Endothelial cell (in vitro differentiated cells): ENCODE results near the gene IGSF9. TPM values are rescaled to one million over a fixed set of nuclear protein-coding genes. Genes with fewer than 3 reads are reported as not detected.

ENCODE experiments used
- DNase-seq: peaks from one replicate; pipeline ENCODE4 v3.0.0; 2021; ENCODE audit warnings: low spot score
- H3K27ac Mint-ChIP-seq: one replicate; pipeline ENCODE4 v1.8.0; 2021; ENCODE audit warnings: mixed read lengths, inconsistent platforms; ENCODE audit not compliant: unreplicated experiment
- H3K27me3 Mint-ChIP-seq: one replicate; pipeline ENCODE4 v1.8.0; 2021; ENCODE audit warnings: mild to moderate bottlenecking, moderate library complexity, mixed read lengths, inconsistent platforms; ENCODE audit not compliant: unreplicated experiment
- H3K36me3 Mint-ChIP-seq: one replicate; pipeline ENCODE4 v1.8.0; 2021; ENCODE audit warnings: mild to moderate bottlenecking, low read depth, mixed read lengths, inconsistent platforms; ENCODE audit not compliant: unreplicated experiment
- H3K4me1 Mint-ChIP-seq: one replicate; pipeline ENCODE4 v1.8.0; 2021; ENCODE audit warnings: mild to moderate bottlenecking, mixed read lengths, inconsistent platforms; ENCODE audit not compliant: unreplicated experiment
- H3K4me3 Mint-ChIP-seq: one replicate; pipeline ENCODE4 v1.8.0; 2021; ENCODE audit warnings: mild to moderate bottlenecking, mixed read lengths, inconsistent platforms; ENCODE audit not compliant: unreplicated experiment
- H3K9me3 Mint-ChIP-seq: one replicate; pipeline ENCODE4 v1.8.0; 2021; ENCODE audit warnings: mixed read lengths, inconsistent platforms; ENCODE audit not compliant: unreplicated experiment
- CTCF ChIP-seq: fragments of 200-600 bp; sonication (generic); IDR thresholded peaks from one replicate; pipeline ENCODE4 v1.5.0; 2021; ENCODE audit warnings: antibody characterized with exemption; ENCODE audit not compliant: unreplicated experiment
- total RNA-seq: library from RNA; stranded (reverse); fragmentation: NEBNext Ultra II Directional; extraction: Animal tissue kit (Norgen Biotek cat#: 25700); gene quantifications from one replicate; pipeline ENCODE4 v1.2.1, GENCODE V29; 2021; ENCODE audit not compliant: unreplicated experiment

Gene IGSF9
- total RNA-seq, 1 donor from 2014 or later, result 2.2 TPM

DNA sequence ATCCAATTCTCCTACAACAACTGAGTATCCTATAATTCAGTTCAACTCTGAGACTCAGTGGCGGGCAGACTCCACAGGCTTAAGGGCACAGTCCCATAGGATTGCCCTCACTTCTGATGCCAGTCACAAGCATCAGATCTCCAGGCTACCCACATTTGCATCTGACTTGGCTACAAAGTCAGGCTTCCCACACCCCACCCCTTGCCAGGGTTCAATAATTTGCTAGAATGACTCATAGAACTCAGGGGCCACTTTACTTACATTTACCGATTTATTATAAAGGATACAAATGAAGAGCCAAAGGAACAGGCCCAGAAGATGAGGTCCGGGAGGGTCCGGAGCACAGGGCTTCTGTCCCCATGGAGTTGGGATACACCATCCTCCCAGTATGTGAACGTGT, 44.6 kb upstream of the IGSF9 start:
- Mint-ChIP-seq H3K27me3 (no peaks in the 10 kb centered on the region), H3K27ac (no peak overlapping the region), H3K36me3 (no peaks in the 10 kb centered on the region), H3K4me1 (peaks cover 6% of the 10 kb centered on the region), H3K9me3 (no peaks in the 10 kb centered on the region), H3K4me3 (no peak overlapping the region)
- no peak for TF ChIP-seq CTCF
- no peak for DNase-seq

DNA sequence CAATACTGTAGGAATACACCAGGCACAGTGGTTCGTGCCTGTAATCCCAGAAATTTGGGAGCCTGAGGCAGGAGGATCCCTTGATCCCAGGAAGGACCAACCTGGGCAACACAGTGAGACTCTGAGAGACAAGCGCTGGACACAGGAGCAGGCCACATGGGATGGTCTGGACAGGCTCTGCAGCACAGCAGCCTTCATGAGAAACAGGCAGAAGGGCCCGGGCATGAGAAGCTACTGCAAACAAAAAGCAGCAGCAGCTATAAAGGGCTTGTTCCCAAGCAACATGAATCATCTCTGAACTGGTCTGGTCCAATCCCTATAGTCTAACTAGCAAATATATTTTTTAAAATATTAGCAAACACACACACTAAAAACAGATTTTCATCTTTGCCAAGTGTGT, 44.2 kb upstream of the IGSF9 start:
- no peaks in the 10 kb centered on the region for H3K9me3 Mint-ChIP-seq
- H3K36me3 Mint-ChIP-seq, result no peaks in the 10 kb centered on the region
- no peak overlapping the region for H3K4me3 Mint-ChIP-seq
- no peak overlapping the region for H3K27ac Mint-ChIP-seq
- no peaks in the 10 kb centered on the region for H3K27me3 Mint-ChIP-seq
- DNase-seq, result no peak
- no peak for TF ChIP-seq CTCF
- H3K4me1 Mint-ChIP-seq, result peaks cover 10% of the 10 kb centered on the region

GRCh38 chr1:159988006-159988405, 42.6 kb upstream of the IGSF9 start:
- no peak for DNase-seq
- no peaks in the 10 kb centered on the region for H3K36me3 Mint-ChIP-seq
- TF ChIP-seq CTCF, result no peak
- H3K4me1 Mint-ChIP-seq, result peaks cover 10% of the 10 kb centered on the region
- H3K27ac Mint-ChIP-seq, result no peak overlapping the region
- H3K9me3 Mint-ChIP-seq, result no peaks in the 10 kb centered on the region
- no peak overlapping the region for H3K4me3 Mint-ChIP-seq
- H3K27me3 Mint-ChIP-seq, result no peaks in the 10 kb centered on the region

- DNase-seq, result no peak
- peaks cover under 1% of the 10 kb centered on the region for H3K36me3 Mint-ChIP-seq
- peaks cover 10% of the 10 kb centered on the region for H3K4me1 Mint-ChIP-seq
These were observed 41.8 kb upstream of the IGSF9 start for GRCh38 chr1:159987186-159987585.

GRCh38 chr1:159986531-159986930, 41.1 kb upstream of the IGSF9 start:
- Mint-ChIP-seq H3K27me3 (peaks cover 3% of the 10 kb centered on the region), H3K4me1 (peaks cover 10% of the 10 kb centered on the region), H3K27ac (no peak overlapping the region), H3K9me3 (no peaks in the 10 kb centered on the region), H3K4me3 (no peak overlapping the region), H3K36me3 (peaks cover 5% of the 10 kb centered on the region)
- TF ChIP-seq CTCF, result no peak
- no peak for DNase-seq

More at GRCh38 chr1:159987186-159987585, 41.8 kb upstream of the IGSF9 start:
- TF ChIP-seq CTCF, result no peak
- Mint-ChIP-seq H3K4me3 (no peak overlapping the region), H3K27ac (no peak overlapping the region), H3K9me3 (no peaks in the 10 kb centered on the region), H3K27me3 (no peaks in the 10 kb centered on the region)
